ENCODE data around the gene WNT11.

DNA sequence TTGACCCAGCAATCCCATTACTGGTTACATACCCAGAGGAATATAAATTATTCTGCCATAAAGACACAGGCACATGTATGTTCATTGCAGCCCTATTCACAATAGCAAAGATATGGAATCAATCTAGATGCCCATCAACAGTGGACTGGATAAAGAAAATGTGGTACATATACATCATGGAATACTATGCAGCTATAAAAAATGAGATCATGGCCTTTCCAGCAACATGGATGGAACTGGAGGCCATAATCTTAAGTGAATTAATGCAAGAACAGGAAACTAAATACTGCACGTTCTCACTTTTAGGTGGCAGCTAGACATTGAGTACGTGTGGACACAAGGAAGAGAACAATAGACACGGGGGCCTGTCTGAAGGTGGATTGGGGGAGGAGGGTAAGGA is 15.1 kb upstream of the WNT11 start:
- TF ChIP-seq, protein P1, sequence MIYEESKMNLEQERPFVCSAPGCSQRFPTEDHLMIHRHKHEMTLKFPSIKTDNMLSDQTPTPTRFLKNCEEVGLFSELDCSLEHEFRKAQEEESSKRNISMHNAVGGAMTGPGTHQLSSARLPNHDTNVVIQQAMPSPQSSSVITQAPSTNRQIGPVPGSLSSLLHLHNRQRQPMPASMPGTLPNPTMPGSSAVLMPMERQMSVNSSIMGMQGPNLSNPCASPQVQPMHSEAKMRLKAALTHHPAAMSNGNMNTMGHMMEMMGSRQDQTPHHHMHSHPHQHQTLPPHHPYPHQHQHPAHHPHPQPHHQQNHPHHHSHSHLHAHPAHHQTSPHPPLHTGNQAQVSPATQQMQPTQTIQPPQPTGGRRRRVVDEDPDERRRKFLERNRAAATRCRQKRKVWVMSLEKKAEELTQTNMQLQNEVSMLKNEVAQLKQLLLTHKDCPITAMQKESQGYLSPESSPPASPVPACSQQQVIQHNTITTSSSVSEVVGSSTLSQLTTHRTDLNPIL (CRISPR knock-in tag; IDR thresholded peaks at IDR 0.05; ENCODE audit: low read depth), result no peak
- no peak for TF ChIP-seq ZFP3 (CRISPR knock-in tag; IDR thresholded peaks at IDR 0.05)
- TF ChIP-seq CSDC2 (CRISPR knock-in tag; IDR thresholded peaks at IDR 0.05), result no peak
- no peak for TF ChIP-seq ZFP30 (CRISPR knock-in tag; IDR thresholded peaks at IDR 0.05)
- TF ChIP-seq ISL1 (CRISPR knock-in tag; IDR thresholded peaks at IDR 0.05), result no peak
- TF ChIP-seq, protein P2, sequence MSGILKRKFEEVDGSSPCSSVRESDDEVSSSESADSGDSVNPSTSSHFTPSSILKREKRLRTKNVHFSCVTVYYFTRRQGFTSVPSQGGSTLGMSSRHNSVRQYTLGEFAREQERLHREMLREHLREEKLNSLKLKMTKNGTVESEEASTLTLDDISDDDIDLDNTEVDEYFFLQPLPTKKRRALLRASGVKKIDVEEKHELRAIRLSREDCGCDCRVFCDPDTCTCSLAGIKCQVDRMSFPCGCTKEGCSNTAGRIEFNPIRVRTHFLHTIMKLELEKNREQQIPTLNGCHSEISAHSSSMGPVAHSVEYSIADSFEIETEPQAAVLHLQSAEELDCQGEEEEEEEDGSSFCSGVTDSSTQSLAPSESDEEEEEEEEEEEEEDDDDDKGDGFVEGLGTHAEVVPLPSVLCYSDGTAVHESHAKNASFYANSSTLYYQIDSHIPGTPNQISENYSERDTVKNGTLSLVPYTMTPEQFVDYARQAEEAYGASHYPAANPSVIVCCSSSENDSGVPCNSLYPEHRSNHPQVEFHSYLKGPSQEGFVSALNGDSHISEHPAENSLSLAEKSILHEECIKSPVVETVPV (CRISPR knock-in tag; IDR thresholded peaks at IDR 0.05), result no peak
- TF ChIP-seq, protein P3, sequence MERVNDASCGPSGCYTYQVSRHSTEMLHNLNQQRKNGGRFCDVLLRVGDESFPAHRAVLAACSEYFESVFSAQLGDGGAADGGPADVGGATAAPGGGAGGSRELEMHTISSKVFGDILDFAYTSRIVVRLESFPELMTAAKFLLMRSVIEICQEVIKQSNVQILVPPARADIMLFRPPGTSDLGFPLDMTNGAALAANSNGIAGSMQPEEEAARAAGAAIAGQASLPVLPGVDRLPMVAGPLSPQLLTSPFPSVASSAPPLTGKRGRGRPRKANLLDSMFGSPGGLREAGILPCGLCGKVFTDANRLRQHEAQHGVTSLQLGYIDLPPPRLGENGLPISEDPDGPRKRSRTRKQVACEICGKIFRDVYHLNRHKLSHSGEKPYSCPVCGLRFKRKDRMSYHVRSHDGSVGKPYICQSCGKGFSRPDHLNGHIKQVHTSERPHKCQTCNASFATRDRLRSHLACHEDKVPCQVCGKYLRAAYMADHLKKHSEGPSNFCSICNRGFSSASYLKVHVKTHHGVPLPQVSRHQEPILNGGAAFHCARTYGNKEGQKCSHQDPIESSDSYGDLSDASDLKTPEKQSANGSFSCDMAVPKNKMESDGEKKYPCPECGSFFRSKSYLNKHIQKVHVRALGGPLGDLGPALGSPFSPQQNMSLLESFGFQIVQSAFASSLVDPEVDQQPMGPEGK (CRISPR knock-in tag; IDR thresholded peaks at IDR 0.05; ENCODE audit: borderline replicate concordance), result no peak
- TF ChIP-seq POU6F1 (CRISPR knock-in tag; IDR thresholded peaks at IDR 0.05; ENCODE audit: borderline replicate concordance, low read depth), result no peak
- no peak for TF ChIP-seq RARB (CRISPR knock-in tag; IDR thresholded peaks at IDR 0.05)
- TF ChIP-seq GLIS3 (CRISPR knock-in tag; IDR thresholded peaks at IDR 0.05), result no peak
- no peak for TF ChIP-seq TCF4 (CRISPR knock-in tag; IDR thresholded peaks at IDR 0.05; ENCODE audit: borderline replicate concordance)
- TF ChIP-seq BACH2 (CRISPR knock-in tag; IDR thresholded peaks at IDR 0.05; ENCODE audit: borderline replicate concordance), result no peak

Data from SK-N-SH treated with all-trans-retinoic acid at 6 μM for 48 hours (cell line).